ENCODE data around the gene CFHR5.
A peak's percentile ranks its signal among the peaks of the same experiment; 100 is the strongest.
"Not testable (repeated sequence)": the region's sequence is repeated elsewhere in the genome, so short reads cannot be mapped to it uniquely, and the experiment has no call there.

CFHR5 gene

DNA sequence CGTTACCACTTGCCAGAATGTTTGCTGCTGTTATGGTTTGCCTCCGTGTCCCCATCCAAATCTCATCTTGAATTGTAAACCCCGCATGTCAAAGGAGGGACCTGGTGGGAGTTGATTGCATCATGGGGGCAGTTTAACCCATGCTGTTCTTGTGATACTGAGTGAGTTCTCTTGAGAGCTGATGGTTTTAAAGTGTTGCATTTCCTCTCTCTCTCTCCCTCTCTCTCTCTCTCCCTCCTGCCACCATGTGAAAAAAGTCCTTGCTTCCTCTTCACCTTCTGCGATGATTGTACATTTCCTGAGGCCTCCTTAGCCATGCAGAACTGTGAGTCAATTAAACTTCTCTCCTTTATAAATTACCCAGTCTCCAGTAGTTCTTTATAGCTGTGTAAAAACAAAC, 44.4 kb downstream of the CFHR5 start:
- H3K27me3 ChIP-seq (replicated peaks; ENCODE audit: control insufficient read depth, insufficient read depth, low read length) = no peaks in the 10 kb centered on the region
- H3K9ac ChIP-seq (ENCODE audit: low read length) = no peak overlapping the region
- no peaks in the 10 kb centered on the region for H3K4me1 ChIP-seq (ENCODE audit: control insufficient read depth, insufficient read depth, low read length)
- no peak for DNase-seq (ENCODE audit: low read depth)
- no peaks in the 10 kb centered on the region for H3K36me3 ChIP-seq (ENCODE audit: control insufficient read depth, insufficient read depth, low read length, severe bottlenecking)
- H3K9me3 ChIP-seq (ENCODE audit: control insufficient read depth, low read length) = no peaks in the 10 kb centered on the region
- H3K4me3 ChIP-seq (ENCODE audit: low read length) = no peak overlapping the region

DNA sequence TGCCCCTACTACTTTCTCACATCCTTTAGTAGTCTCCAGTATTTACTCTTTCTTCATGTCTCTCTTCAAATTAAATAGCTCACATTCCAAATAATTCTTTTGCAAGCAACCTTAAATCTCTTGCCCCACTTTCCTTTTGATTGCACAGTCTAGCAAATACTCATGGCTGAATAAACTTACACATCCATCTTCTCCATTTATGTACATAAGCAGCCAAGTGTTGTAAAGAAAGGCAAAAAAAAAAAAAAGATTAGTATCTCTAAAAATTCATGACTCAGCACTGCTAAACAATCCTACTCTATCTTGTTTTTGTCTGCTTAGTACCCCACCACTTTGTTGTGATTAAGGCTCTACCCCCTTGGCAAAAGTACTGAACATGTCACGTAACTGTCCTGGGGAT, 47.1 kb downstream of the CFHR5 start:
- Histone ChIP-seq H3K9me3 (ENCODE audit: control insufficient read depth, low read length) (no peaks in the 10 kb centered on the region), H3K9ac (ENCODE audit: low read length) (no peak overlapping the region), H3K4me3 (ENCODE audit: low read length) (no peak overlapping the region), H3K4me1 (ENCODE audit: control insufficient read depth, insufficient read depth, low read length) (no peaks in the 10 kb centered on the region), H3K36me3 (ENCODE audit: control insufficient read depth, insufficient read depth, low read length, severe bottlenecking) (no peaks in the 10 kb centered on the region), H3K27me3 (replicated peaks; ENCODE audit: control insufficient read depth, insufficient read depth, low read length) (no peaks in the 10 kb centered on the region)
- peak; percentile 48 for DNase-seq (ENCODE audit: low read depth)

DNA sequence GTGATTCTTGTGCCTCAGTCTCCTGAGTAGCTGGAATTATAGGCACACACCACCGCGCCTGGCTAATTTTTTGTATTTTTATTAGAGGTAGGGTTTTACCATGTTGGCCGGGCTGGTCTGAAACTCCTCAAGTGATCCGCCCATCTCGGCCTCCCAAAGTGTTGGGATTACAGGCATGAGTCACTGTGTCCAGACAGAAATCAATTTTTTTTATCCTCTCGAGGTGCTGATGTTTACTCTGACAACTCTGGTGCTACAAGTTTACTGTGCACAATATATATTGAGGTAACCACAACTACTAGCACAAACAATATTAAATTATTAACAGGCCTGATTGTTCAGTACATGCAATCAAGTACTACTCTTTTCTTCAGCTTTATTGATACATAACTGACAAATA, 50.0 kb downstream of the CFHR5 start:
- H3K9ac ChIP-seq (ENCODE audit: low read length) = no peak overlapping the region
- no peak for DNase-seq (ENCODE audit: low read depth)
- H3K36me3 ChIP-seq (ENCODE audit: control insufficient read depth, insufficient read depth, low read length, severe bottlenecking) = no peaks in the 10 kb centered on the region
- H3K27me3 ChIP-seq (replicated peaks; ENCODE audit: control insufficient read depth, insufficient read depth, low read length) = no peaks in the 10 kb centered on the region
- H3K4me1 ChIP-seq (ENCODE audit: control insufficient read depth, insufficient read depth, low read length) = peaks cover 5% of the 10 kb centered on the region
- H3K4me3 ChIP-seq (ENCODE audit: low read length) = no peak overlapping the region
- H3K9me3 ChIP-seq (ENCODE audit: control insufficient read depth, low read length) = no peaks in the 10 kb centered on the region

GRCh38 chr1:197029749-197030148, 52.4 kb downstream of the CFHR5 start:
- Histone ChIP-seq H3K4me3 (ENCODE audit: low read length) (no peak overlapping the region), H3K27me3 (replicated peaks; ENCODE audit: control insufficient read depth, insufficient read depth, low read length) (no peaks in the 10 kb centered on the region), H3K9ac (ENCODE audit: low read length) (no peak overlapping the region), H3K4me1 (ENCODE audit: control insufficient read depth, insufficient read depth, low read length) (peaks cover 9% of the 10 kb centered on the region), H3K36me3 (ENCODE audit: control insufficient read depth, insufficient read depth, low read length, severe bottlenecking) (no peaks in the 10 kb centered on the region), H3K9me3 (ENCODE audit: control insufficient read depth, low read length) (no peaks in the 10 kb centered on the region)
- DNase-seq (ENCODE audit: low read depth) = peak; percentile 6

GRCh38 chr1:197034631-197035339, 57.4 kb downstream of the CFHR5 start:
- Histone ChIP-seq H3K4me3 (ENCODE audit: low read length) (peak overlapping the region; percentile 21), H3K4me1 (ENCODE audit: control insufficient read depth, insufficient read depth, low read length) (peaks cover 13% of the 10 kb centered on the region)
- not testable (repeated sequence) for H3K9ac ChIP-seq (ENCODE audit: low read length); H3K27me3 ChIP-seq (replicated peaks; ENCODE audit: control insufficient read depth, insufficient read depth, low read length); H3K36me3 ChIP-seq (ENCODE audit: control insufficient read depth, insufficient read depth, low read length, severe bottlenecking); H3K9me3 ChIP-seq (ENCODE audit: control insufficient read depth, low read length)
- peak; percentile 56 for DNase-seq (ENCODE audit: low read depth)

- H3K4me3 ChIP-seq (ENCODE audit: low read length) = no peak overlapping the region
- no peak overlapping the region for H3K9ac ChIP-seq (ENCODE audit: low read length)
- no peaks in the 10 kb centered on the region for H3K9me3 ChIP-seq (ENCODE audit: control insufficient read depth, low read length)
- no peaks in the 10 kb centered on the region for H3K27me3 ChIP-seq (replicated peaks; ENCODE audit: control insufficient read depth, insufficient read depth, low read length)
- H3K4me1 ChIP-seq (ENCODE audit: control insufficient read depth, insufficient read depth, low read length) = peaks cover 8% of the 10 kb centered on the region
- H3K36me3 ChIP-seq (ENCODE audit: control insufficient read depth, insufficient read depth, low read length, severe bottlenecking) = no peaks in the 10 kb centered on the region
- DNase-seq (ENCODE audit: low read depth) = no peak
These were observed 59.5 kb downstream of the CFHR5 start for GRCh38 chr1:197036861-197037260.

DNA sequence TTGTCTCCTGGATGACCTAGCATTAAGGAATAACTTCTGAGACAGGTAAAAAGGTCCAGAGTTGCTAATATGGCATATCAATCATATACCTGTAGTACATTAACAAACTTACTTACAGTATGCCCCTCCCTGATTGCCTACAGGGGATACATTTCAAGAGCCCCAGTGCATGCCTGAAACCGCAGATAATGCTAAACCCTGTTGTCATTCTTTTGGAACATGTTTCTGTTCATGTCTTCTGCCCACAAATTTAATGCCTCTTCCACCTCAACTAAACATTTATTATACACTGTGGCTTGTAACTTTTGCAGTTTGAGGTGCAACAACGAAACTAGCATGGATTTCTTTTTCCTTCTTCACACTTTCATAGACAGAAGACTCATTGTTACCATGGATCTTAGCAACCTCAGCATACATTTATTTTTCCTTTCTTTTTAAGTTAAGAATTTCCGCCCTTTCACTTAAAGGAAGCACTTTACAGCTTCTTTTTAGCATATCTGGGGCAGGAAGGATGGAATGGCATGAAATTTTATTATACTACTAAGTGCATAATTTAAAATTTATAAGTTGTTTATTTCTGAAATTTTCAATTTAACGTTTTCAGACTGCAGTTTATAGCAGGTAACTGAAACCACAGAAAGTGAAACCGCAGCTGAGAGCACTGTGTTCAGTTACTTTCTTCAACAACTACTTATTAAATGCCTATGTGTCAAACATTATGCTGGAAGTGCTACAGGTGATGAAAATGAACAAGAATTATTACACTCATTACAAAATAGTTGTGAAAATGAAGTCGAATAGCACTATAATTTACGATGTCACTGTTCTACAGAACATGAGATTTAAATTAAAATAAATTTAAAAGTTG, 64.4 kb downstream of the CFHR5 start:
- no peak for DNase-seq (ENCODE audit: low read depth)
- no peak overlapping the region for H3K4me3 ChIP-seq (ENCODE audit: low read length)
- H3K9ac ChIP-seq (ENCODE audit: low read length) = no peak overlapping the region
- H3K9me3 ChIP-seq (ENCODE audit: control insufficient read depth, low read length) = no peaks in the 10 kb centered on the region
- no peaks in the 10 kb centered on the region for H3K27me3 ChIP-seq (replicated peaks; ENCODE audit: control insufficient read depth, insufficient read depth, low read length)
- no peaks in the 10 kb centered on the region for H3K36me3 ChIP-seq (ENCODE audit: control insufficient read depth, insufficient read depth, low read length, severe bottlenecking)
- no peaks in the 10 kb centered on the region for H3K4me1 ChIP-seq (ENCODE audit: control insufficient read depth, insufficient read depth, low read length)

DNA sequence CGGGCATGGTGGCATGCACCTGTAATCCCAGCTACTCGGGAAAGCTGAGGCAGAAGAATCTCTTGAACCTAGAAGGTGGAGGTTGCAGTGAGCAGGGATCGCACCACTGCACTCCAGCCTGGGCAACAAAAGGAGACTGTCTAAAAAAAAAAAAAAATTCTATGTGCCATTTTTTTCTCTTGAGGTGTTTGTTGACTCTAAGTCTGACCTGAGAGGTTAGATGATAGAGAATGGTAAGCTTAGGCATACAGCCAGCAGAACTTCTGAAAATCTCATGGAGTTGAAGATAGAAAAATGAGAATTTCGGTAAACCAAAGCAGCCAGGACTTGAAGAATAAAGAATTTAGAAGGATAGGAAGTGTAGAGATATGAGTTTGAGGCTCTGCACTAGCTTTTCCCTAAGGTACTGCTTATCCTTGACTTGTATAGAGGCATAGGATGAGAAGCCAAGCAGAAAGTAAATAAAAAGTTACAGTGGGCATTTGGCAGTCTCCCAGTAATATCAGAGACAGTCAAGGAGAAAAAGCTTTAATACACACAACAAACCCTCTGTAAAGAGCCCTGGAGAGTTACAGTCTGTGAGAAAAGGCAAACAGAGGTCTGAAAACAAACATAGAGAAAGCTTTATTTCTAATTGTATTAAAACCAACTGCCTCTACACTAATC, 65.5 kb downstream of the CFHR5 start:
- Histone ChIP-seq H3K27me3 (replicated peaks; ENCODE audit: control insufficient read depth, insufficient read depth, low read length) (no peaks in the 10 kb centered on the region), H3K9ac (ENCODE audit: low read length) (no peak overlapping the region), H3K36me3 (ENCODE audit: control insufficient read depth, insufficient read depth, low read length, severe bottlenecking) (no peaks in the 10 kb centered on the region), H3K4me3 (ENCODE audit: low read length) (no peak overlapping the region), H3K4me1 (ENCODE audit: control insufficient read depth, insufficient read depth, low read length) (no peaks in the 10 kb centered on the region), H3K9me3 (ENCODE audit: control insufficient read depth, low read length) (no peaks in the 10 kb centered on the region)
- DNase-seq (ENCODE audit: low read depth) = no peak

DNA sequence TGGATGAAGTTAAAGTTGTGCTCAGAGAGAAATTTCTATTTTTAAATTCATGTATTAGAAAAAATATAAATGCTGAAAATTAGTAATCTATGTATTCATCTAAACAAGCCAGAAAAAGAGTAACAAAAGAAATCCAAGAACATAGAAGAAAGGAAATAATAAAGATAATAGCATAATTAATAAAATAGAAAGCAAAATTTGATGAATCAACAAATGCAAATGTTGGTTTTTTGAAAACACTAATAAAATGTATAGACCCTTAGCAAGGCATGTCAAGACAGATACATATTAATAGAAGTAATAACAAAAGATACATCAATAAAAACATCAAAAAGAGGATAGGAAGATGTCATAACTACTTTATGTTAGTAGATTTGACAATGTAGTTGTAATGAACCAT, 71.7 kb downstream of the CFHR5 start:
- DNase-seq (ENCODE audit: low read depth) = no peak
- peaks cover 3% of the 10 kb centered on the region for H3K9me3 ChIP-seq (ENCODE audit: control insufficient read depth, low read length)

More for the DNA sequence above, 71.7 kb downstream of the CFHR5 start:
- no peak overlapping the region for H3K9ac ChIP-seq (ENCODE audit: low read length)
- no peak overlapping the region for H3K4me3 ChIP-seq (ENCODE audit: low read length)
- H3K36me3 ChIP-seq (ENCODE audit: control insufficient read depth, insufficient read depth, low read length, severe bottlenecking) = no peaks in the 10 kb centered on the region
- no peaks in the 10 kb centered on the region for H3K27me3 ChIP-seq (replicated peaks; ENCODE audit: control insufficient read depth, insufficient read depth, low read length)
- no peaks in the 10 kb centered on the region for H3K4me1 ChIP-seq (ENCODE audit: control insufficient read depth, insufficient read depth, low read length)
